ENCODE results near the gene SCN3A.

Gene SCN3A

DNA sequence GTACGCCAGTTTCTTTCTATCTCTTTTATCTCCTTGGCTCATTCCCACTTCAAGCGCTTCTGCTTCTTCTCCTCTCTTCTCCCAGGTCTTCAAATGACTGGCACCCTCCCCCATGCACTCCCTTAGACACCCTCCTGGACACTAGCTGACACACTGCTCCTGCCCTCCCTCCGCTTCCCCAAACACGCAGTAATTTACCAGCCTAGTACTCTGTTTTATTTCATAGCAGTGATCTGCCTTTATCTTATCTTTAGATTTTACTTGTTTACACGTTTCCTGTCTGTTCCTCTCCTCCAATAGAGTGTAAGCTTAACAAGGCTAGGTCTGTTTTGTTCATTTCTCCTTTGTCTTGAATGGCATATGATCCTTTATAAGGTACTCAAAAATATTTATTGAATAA is 93.9 kb downstream of the SCN3A start:
- DNase-seq, result no peak

DNA sequence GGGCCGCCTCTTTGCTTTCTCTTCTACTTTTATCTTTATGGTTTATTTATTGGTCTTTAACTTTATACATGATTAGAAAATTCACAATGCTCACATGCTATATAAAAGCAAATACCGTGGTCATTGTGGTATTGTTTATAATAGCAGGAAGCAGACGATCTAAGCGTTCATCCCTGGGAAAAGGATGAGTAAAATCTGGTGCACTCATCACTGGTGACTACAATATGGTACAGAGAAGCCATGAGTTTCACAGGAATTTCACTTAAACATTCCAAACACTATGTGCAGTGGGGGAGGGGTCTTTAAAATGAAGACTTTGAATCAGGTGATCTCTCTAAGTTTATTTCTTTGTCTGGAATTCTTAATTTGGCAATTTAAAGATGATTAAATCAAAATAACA is 97.9 kb downstream of the SCN3A start:
- no peak for DNase-seq

DNA sequence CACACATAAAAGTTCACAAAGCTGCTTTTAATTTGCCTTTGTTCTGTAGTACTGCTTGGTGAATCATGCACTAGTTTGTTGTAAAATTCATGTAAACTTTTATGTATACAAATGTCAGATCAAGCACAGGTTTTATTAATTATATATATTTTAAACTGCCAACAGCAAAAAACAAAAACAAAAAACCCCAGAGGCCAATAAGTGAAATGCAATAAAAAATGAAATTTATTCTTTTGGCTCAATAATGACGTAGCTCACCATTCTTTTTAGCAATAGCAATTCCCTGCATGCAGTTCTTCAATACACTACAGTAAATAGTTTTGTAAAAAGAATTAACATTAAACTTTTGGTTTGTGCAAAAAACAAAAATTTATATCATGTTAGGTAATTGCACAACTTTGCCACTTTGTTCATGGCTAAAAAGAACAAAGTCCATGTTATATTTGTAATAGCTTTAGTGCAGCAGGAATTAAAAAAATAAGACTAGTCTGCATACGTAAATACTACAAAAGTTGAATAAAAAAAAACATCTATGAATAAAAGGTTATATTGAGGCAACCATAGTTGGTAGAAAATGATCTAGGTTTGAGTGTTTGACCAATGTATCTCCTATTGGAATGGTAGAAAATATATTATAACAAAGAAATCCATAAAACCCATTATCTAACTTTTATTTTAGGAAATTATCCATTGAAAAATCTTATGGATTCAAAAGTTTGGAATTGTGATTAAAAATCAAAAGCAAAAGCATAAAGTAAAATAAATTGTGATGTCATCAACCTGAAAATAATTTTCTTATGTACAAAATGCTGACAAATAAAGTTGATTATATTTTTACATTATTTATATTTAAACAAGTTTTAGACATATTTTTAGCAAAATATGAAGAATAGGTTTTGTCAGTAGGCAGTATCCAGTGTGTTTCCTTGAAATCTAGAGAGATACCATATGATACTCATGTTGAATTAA is 115.6 kb downstream of the SCN3A start:
- DNase-seq, result no peak

DNA sequence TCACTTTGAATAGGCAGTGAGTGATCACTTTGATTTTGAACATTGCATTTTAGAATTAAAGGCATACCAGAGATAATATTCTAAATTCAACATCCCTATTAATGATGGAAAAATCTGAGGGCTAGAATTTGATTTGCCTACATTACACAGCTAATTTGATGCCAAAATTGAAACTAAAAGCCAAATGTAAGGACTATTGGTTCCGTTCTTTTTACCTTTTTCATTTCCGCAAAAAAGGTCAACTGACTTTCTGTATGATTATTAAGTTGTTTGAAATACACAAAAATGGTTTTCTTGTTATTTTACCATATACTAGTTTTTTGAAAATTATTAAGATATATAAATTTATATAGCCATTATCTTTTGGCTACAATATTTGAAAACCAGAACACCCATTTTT is 117.5 kb downstream of the SCN3A start:
- no peak for DNase-seq

DNA sequence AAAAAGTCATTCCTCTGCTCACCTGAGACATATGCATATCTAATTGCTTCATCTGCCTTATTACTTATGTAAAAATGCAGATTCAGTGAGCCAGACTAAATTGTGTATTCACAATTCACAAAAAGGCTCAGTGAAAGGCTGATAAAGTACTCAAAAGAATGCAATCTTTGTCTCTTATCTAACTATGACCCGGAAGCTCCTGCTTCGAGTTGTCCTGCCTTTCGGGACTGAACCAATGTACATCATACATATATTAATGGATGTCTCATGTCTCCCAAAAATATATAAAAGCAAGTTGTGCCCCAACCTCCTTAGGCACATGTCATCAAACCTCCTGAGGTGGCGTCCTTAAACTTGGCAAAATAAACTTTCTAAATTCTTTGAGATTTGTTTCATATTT is 120.5 kb downstream of the SCN3A start:
- DNase-seq, result no peak

DNA sequence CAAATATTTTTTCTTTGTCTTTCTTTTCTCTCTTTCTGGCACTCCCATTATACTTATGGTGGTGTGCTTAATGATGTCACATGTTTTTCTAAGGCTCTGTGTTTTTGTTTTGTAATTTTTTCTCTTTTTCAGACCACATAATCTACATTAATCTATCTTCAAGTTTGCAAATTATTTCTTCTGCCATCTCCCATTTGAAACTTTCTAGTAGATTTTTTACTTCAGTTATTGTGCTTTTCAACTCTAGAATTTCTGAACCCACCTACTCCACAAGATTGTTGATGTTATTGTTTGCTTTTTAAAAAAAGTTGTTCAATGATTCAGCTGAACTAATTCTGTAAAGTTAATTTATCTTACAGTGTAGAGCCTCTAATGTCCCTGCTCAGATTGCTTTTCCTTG is 121.4 kb downstream of the SCN3A start:
- DNase-seq, result no peak

DNA sequence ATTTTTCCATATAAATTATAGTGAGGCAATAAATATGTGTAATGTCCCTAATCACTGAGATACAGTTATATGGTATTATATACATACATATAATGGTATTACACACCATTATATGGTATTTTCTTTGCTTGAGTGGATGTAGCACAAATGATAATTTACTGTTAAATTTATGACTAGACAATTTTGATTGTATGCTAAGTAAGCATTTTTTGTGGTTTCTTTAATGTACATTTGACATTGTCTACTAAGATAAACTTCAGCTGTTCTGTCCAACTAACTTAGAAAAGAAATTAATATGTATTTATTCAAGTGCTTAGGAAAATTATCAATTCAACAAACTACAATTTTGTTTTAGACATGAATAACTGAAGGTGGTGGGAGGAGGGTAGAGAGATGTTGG is 122.6 kb downstream of the SCN3A start:
- DNase-seq, result no peak

DNA sequence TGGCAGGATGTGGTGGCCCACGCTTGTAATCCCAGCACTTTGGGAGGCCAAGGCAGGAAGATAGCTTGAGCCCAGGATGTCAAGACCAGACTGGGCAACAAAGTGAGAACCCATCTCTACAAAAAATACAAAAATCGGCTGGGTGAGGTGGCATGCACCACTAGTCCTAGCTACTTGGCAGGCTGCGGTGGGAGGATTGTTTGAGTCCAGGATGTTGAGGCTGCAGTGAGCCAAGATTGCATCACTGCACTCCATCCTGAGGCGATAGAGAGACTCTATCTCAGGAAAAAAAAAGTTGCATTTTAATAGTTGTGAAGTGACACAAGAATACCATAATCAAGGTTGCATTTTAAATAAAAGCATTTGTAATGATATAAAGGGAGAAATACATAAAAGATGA is 124.4 kb downstream of the SCN3A start:
- no peak for DNase-seq

DNA sequence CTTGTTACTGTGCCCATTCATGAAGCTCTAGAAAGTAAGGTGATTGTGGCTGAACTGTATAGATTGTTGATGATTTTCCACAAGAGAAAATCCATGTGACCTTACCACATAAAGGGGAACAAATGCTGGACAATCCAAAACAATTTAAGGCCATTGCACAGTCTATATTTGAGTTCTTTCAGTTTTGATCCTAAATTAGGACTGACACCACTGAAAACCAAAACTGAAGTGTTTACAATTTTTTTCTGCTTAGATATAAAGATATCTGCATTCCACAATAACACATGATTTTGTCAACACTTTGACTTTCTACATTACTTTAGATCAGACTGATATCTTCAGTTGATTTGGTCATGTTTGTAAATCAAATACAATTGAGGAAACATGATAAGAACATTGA is 124.9 kb downstream of the SCN3A start:
- DNase-seq, result no peak

DNA sequence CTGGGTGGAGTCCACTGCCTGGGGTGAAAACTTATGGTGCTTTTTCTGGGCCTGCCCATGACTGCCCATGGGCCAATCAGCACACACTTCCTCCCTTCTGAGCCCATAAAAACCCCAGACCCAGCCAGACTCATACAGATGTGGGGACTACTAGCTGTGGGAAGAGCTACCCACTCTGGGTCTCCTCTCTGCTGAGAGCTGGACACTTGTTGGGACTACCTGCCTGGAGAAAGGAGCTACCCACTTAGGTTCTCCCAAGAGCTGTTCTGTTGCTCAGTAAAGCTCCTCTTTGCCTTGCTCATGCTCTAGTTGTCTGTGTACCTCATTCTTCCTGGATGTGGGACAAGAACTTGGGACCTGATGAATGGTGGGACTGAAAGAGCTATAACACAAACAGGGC is 129.0 kb downstream of the SCN3A start:
- no peak for DNase-seq

DNA sequence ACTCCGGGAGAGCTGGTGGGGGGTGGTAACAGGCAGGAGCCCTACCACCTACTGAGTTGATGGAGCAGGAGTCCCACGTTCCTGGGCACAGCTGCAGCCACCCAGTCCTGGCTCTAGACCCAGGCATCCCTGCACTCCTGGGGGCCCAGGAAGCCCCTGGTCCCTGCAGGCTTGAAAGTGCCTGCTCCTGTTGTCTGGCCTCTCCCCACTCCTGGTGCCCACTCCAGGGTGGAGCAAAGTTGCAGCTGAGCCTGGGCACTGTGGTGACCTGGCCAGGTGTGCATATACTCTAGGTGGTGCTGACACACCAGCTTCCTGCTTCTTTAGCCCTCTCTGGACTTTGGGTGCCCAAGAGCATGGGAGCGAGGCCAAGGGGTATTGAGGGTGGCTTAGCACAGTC is 129.5 kb downstream of the SCN3A start:
- DNase-seq, result no peak

DNA sequence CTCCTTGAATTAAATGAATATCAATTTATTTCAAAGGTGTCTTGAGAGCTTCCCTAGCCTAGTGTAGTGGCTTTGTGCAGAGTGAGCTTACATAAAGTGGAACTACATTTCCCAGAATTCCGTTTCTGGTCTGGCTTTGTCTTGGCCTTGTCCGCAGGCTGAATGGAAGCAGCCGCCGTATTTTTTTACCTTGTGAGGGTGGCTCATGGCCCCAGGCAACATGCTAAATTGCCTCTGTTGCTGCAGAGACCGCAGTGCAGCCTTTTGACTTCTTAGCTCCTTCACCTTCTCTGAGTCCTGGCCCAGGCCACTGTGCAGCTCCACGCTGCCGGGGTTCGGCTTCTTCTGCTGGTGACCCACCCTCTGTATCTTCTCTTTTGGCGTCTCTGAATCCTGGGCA is 133.8 kb downstream of the SCN3A start:
- no peak for DNase-seq

DNA sequence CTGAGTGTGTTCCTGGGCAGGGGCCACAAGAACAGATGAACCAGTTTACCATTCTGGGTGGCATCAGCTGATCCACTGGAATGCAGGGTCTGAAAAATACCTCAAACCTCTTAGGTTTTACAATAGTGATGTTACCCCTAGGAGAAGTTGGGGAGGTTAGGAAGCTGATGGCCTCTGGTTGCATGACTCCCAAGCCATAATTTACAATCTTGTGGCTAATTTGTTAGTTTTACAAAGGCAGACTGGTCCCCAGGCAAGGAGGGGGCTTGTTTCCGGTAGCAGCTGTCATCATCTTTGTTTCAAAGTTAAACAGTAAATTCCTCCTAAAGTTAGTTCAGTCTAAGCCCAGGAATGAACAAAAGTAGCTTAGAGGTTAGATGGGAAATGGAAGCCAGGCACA is 134.7 kb downstream of the SCN3A start:
- no peak for DNase-seq

DNA sequence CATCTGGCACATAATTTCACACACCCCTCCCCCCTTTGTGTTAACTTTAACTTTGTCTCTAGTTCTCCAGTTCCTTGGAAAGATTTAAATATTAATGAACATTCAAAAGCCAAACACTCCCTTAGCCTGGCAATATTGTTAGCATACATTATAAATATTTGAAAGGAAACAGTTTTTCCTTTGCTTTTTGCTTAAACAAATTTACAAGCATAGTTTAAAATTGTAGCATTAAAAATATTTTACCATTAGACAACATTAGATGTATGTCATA is 135.4 kb downstream of the SCN3A start:
- no peak for DNase-seq

DNA sequence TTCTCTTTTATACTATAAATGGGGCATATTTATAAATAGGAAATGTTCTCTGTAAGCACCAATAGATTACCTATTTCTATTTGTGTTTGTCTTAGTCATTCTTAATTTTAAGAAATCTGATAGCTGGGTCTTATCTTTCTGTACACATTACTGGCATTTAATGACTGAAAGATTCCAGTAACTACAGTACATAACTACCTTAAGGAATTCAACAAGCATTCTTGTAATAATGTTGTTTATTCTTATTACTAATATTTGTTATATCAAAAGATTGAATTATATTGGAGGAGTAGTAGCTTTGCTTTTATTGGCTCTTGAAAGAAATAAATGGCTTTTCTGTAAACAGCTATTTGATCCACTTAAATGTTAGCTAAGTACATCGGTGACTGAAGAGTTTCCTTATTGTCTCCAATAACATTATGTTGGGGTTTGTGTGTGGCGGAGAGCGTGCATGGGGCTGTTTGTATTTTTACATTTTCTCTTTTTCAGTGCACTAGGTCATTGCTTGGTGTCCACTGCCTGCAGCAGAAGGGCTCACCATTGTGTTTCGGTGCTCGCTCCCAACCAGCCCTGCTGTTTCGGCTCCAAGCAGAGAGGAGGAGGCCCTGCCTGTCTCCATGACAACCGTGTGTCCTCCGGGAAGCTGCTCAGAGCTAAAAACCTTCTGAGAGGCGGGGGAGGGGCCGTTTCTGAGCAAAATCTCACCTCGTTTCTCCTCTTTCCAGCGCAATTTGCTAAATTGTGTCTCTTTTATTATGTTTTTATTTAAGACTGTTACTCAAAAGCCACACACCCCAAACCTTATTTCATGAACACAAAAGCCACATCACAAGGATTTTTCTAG is 136.0 kb downstream of the SCN3A start:
- no peak for DNase-seq

DNA sequence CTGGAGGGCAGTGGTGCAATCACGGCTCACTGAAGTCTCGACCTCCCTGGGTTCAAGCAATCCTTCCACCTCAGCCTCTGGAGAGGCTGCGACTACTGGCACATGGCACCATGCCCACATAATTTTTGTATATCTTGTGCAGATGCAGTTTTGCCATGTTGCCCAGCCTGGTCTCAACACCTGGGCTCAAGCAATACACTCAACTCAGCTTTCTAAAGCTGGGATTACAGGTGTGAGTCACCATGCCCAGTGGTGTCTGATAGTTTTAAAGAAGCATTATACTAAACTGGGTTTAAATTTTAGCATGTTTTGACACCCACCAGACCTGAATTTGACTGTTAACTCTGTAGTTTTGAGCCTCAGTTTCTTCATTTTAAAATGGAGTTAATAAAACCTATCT is 139.1 kb downstream of the SCN3A start:
- no peak for DNase-seq

DNA sequence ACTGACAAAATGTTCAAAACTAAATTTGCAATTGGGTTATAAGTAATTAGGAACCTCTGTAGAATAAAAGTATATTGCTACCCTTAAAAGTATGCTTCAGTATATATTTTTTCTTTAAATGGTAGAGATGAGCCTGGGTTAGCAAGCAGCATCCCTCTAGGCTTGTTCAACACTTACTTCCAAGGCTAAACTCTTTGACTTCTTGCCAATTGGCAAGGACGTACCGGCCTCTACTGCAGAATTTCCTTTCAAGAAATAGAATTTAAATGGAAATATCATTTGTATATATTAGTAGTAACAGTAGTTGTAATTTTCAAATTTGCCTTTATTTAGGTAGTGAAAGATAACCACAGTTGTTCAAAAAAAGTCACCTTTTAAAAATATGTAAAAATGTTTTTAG is 143.4 kb downstream of the SCN3A start:
- no peak for DNase-seq

DNA sequence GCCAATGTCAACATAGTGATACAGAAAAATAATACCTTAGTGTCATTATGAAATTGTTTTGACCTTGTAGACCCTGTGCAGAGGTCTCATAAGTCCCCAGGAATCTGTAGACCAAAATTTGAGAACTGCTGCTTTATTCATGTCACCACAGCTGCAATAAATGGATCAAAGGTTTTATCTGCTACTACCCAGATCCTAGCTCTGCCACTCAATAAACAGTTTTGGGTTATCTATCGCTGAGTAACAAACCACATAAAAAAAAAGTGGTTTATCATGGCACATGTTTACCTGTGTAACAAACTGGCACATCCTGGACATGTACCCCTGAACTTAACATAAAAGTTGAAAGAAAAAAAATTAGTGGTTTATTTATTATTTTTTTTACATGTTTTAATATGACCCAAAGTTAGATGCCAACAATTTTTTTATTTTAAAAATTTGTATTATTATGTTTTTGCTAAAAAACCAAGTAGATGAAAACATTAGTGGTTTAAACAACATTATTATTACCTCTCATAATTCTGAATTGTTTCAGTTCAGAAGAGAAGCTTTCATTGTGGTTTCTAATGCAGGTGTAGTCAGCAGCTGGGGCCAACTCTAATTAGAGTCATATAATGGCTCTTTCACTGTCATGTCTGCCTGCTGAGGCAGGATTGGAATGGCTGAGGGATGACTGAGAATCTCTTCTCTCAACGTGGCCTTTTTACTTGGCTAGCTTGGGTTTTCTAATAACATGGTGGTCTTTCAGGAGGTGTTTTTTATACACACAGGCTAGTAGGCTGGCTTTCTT is 145.2 kb downstream of the SCN3A start:
- no peak for DNase-seq

DNA sequence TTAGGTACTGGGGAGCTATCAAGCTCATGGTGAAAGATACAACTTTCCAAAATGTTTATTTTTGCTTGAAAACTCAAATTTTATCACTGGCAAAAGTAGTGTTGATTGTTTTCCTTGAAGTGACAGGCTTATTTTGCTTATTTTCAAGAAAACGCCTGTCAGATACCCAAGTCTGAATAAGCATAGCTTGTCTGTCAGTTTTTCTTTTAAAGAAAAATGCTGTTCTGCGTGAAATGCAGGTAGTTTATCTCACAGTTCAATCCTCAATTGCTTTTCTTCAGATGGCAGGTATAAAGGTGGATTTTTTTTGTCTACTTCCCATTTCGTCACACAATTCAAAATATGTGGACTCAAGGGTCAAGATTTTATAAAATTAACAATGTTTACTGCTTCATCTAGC is 145.9 kb downstream of the SCN3A start:
- no peak for DNase-seq

DNA sequence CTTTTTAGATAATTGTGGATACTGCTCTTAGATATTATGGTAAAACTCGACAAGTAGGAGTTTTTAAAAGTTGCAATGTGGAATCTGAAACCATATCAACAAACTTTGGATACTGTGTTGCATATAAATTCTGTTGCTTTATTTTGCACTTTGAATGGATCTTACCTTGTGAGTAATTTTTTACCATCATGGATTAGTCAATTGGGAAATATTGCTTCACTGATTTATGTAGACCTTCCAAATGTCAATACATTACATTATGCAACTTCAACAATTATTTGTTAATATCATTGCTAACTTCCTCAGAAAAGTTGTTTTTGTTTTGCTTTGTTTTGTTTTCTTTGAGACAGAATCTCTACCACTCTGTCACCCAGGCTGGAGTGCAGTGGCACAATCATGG is 146.5 kb downstream of the SCN3A start:
- no peak for DNase-seq

DNA sequence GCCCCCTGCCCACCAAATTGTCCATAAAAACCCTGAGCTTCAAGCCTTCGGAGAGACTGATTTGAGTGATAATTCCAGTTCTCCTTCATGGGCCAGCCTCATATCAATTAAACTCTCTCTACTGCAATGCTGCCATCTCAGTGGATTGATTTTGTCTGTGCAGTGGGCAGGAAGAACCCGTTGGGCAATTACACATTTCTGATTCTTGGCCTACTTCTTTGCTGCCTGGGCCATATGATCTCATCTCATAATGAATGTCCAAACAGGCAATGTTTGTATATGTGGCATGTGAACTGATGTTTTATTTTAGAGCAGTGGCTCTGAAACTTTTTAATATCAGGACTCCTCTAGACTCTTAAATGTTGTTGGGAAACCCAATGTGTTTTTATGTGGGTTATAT is 147.3 kb downstream of the SCN3A start:
- no peak for DNase-seq

DNA sequence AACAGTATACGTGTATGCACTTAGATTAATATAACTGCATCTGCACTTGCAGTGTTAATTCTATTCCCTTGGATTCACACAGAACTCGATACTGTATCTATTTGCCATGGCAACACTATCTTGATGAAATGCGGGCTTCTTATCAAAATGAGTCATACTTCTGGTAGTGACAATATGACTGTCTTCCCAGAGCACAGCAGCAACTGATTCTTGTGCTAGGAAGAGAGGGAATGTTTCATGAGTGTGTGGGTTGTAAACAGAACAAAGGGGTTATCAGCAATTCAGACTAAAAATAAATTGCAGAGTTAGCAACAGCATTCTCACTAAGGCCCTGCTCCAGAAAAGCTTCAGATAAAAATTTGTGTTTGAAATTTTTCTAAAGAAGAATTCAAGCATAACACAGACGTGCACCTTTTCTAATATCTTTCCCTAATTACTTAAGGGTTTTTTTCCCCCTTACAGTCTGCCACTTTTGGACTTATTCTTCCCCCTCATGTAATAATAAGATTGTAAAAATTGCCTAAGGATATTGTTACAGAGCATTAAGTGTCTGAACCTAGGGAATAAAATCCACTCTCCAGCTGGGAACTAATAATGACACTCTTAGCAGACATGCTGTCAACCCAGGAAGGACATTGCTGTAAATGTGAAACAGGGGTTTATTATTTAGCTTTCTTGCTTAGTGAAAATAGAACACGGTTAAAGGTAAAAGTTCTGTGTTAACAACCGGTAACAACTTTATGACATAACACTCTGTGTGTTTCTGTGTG is 148.6 kb downstream of the SCN3A start:
- no peak for DNase-seq

DNA sequence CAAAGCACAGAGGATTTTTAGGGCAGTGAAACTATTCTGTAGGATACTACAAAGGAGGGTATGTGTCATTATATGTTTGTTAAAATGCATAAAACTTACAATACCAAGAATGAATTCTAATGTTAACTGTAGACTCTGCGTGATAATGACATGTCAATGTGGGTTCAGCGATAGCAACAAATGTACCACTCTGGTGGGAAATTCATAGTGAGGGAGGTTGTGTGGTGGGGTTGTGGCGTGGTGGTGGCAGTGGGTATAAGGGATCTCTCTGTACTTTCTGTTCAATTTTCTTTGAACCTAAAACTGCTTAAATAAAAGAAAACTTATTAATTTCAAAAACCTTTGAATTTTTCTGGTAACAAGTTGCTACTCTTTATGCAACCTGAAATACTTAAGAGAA is 149.2 kb downstream of the SCN3A start:
- DNase-seq, result no peak

All from NCI-H69 (cell line).